H9 (cell line): ENCODE data around the gene ABCA1. TPM values are rescaled to one million over a fixed set of nuclear protein-coding genes. Genes with fewer than 3 reads are reported as not detected.

ENCODE experiments used
- DNase-seq: peaks from one replicate; pipeline ENCODE4 v3.0.0-alpha.2; 2017
- H2AFZ ChIP-seq: one replicate; pipeline ENCODE4 v1.6.1; 2013; ENCODE audit warnings: mild to moderate bottlenecking, low read length, control low read depth, moderate library complexity
- H2AK5ac ChIP-seq: 2 replicates; pipeline ENCODE4 v1.6.1; 2013; ENCODE audit warnings: low read length, control low read depth, mixed read lengths; ENCODE audit not compliant: insufficient read length
- H2BK120ac ChIP-seq: one replicate; pipeline ENCODE4 v1.6.1; 2013; ENCODE audit warnings: low read depth, mild to moderate bottlenecking, low read length, control low read depth, inconsistent platforms; ENCODE audit not compliant: poor library complexity, severe bottlenecking
- H2BK12ac ChIP-seq: 2 replicates; pipeline ENCODE4 v1.6.1; 2013; ENCODE audit warnings: low read length, control low read depth, mixed read lengths, low read depth; ENCODE audit not compliant: insufficient read length
- H2BK15ac ChIP-seq: 2 replicates; pipeline ENCODE4 v1.6.1; 2013; ENCODE audit warnings: low read depth, low read length, control low read depth
- H2BK20ac ChIP-seq: one replicate; pipeline ENCODE4 v1.6.1; 2013; ENCODE audit warnings: low read depth, mild to moderate bottlenecking, low read length, control low read depth, inconsistent platforms; ENCODE audit not compliant: poor library complexity, severe bottlenecking
- H2BK5ac ChIP-seq: 2 replicates; pipeline ENCODE4 v1.6.1; 2013; ENCODE audit warnings: low read length, control low read depth, mixed read lengths; ENCODE audit not compliant: insufficient read length
- H3K14ac ChIP-seq: 2 replicates; pipeline ENCODE4 v1.6.1; 2013; ENCODE audit warnings: low read length, control low read depth; ENCODE audit not compliant: insufficient read depth
- H3K18ac ChIP-seq: 2 replicates; pipeline ENCODE4 v1.6.1; 2013; ENCODE audit warnings: low read depth, mild to moderate bottlenecking, mixed read lengths, low read length, control low read depth; ENCODE audit not compliant: insufficient read length
- H3K23ac ChIP-seq: 2 replicates; pipeline ENCODE4 v1.6.1; 2013; ENCODE audit warnings: low read length, control low read depth, mixed read lengths, low read depth; ENCODE audit not compliant: insufficient read length
- H3K23me2 ChIP-seq: 2 replicates; pipeline ENCODE4 v1.6.1; 2013; ENCODE audit warnings: low read depth, mild to moderate bottlenecking, mixed read lengths, low read length, control low read depth; ENCODE audit not compliant: insufficient read length, poor library complexity, severe bottlenecking
- H3K27ac ChIP-seq: 2 replicates; pipeline ENCODE4 v1.5.1; 2013; ENCODE audit warnings: low read length, control low read depth, mixed read lengths, low read depth; ENCODE audit not compliant: insufficient read length
- H3K27me3 ChIP-seq: 2 replicates; pipeline ENCODE4 v1.6.1; 2013; ENCODE audit warnings: low read length, control low read depth, inconsistent platforms; ENCODE audit not compliant: insufficient read depth
- H3K4ac ChIP-seq: 2 replicates; pipeline ENCODE4 v1.6.1; 2013; ENCODE audit warnings: low read depth, mild to moderate bottlenecking, control low read depth, inconsistent platforms, low read length, moderate library complexity
- H3K4me1 ChIP-seq: 2 replicates; pipeline ENCODE4 v1.6.1; 2013; ENCODE audit warnings: low read length, control low read depth, inconsistent platforms; ENCODE audit not compliant: insufficient read depth
- H3K4me2 ChIP-seq: 2 replicates; pipeline ENCODE4 v1.6.1; 2013; ENCODE audit warnings: low read length, control low read depth, mixed read lengths; ENCODE audit not compliant: insufficient read length, insufficient read depth
- H3K56ac ChIP-seq: 2 replicates; pipeline ENCODE4 v1.6.1; 2013; ENCODE audit warnings: low read depth, mild to moderate bottlenecking, mixed read lengths, low read length, control low read depth; ENCODE audit not compliant: insufficient read length
- H3K79me1 ChIP-seq: 2 replicates; pipeline ENCODE4 v1.6.1; 2013; ENCODE audit warnings: low read depth, mild to moderate bottlenecking, moderate library complexity, low read length, control low read depth, inconsistent platforms; ENCODE audit not compliant: insufficient read depth, poor library complexity, severe bottlenecking
- H3K79me2 ChIP-seq: 2 replicates; pipeline ENCODE4 v1.6.1; 2013; ENCODE audit warnings: low read length, control low read depth, inconsistent platforms; ENCODE audit not compliant: insufficient read depth
- H3K9ac ChIP-seq: 2 replicates; pipeline ENCODE4 v1.6.1; 2013; ENCODE audit warnings: low read length, control low read depth, mixed read lengths; ENCODE audit not compliant: insufficient read length; ENCODE audit errors: extremely low read depth
- H3K9me3 ChIP-seq: one replicate; pipeline ENCODE4 v1.6.1; 2013; ENCODE audit warnings: low read depth, low read length, inconsistent platforms; ENCODE audit not compliant: control insufficient read depth
- H3T11ph ChIP-seq: one replicate; pipeline ENCODE4 v1.6.1; 2013; ENCODE audit warnings: mild to moderate bottlenecking, low read length, control low read depth, inconsistent platforms
- H4K20me1 ChIP-seq: one replicate; pipeline ENCODE4 v1.6.1; 2013; ENCODE audit not compliant: control insufficient read depth, insufficient read length, insufficient read depth
- H4K5ac ChIP-seq: 2 replicates; pipeline ENCODE4 v1.6.1; 2013; ENCODE audit warnings: low read depth, mild to moderate bottlenecking, mixed read lengths, low read length, control low read depth; ENCODE audit not compliant: insufficient read length
- H4K8ac ChIP-seq: replicated peaks from 2 replicates; pipeline ENCODE4 v1.6.1; 2013; ENCODE audit warnings: low read length, control low read depth, mixed read lengths, low read depth; ENCODE audit not compliant: insufficient read length
- H4K91ac ChIP-seq: 2 replicates; pipeline ENCODE4 v1.6.1; 2013; ENCODE audit warnings: low read depth, mild to moderate bottlenecking, moderate library complexity, mixed read lengths, low read length, control low read depth; ENCODE audit not compliant: insufficient read length
- H3K27ac Mint-ChIP-seq, 3 experiments: 2 replicates in 2 of 3; 3 replicates in 1 of 3; pipeline ENCODE4 v1.8.0; 2020 to 2021; ENCODE audit warnings: mixed read lengths in 3 of 3, mild to moderate bottlenecking in 1 of 3, moderate library complexity in 1 of 3
- H3K27me3 Mint-ChIP-seq: 2 replicates; pipeline ENCODE4 v1.8.0; 2021; ENCODE audit warnings: low read depth, mild to moderate bottlenecking, moderate library complexity, mixed read lengths
- H3K36me3 Mint-ChIP-seq, 3 experiments: 2 replicates in 2 of 3; 3 replicates in 1 of 3; pipeline ENCODE4 v1.8.0; 2020 to 2021; ENCODE audit warnings: low read depth in 3 of 3, mixed read lengths in 3 of 3; ENCODE audit not compliant: insufficient read depth in 1 of 3
- H3K4me1 Mint-ChIP-seq, 2 experiments: 2 replicates each; pipeline ENCODE4 v1.8.0; 2020; ENCODE audit warnings: mixed read lengths in 2 of 2
- H3K4me3 Mint-ChIP-seq, 2 experiments: 2 replicates in 1 of 2; 3 replicates in 1 of 2; pipeline ENCODE4 v1.8.0; 2020 to 2021; ENCODE audit warnings: mild to moderate bottlenecking in 2 of 2, mixed read lengths in 2 of 2, moderate library complexity in 1 of 2
- H3K9me3 Mint-ChIP-seq, 2 experiments: 2 replicates in 1 of 2; 3 replicates in 1 of 2; pipeline ENCODE4 v1.8.0; 2020; ENCODE audit warnings: mild to moderate bottlenecking in 2 of 2, mixed read lengths in 2 of 2, moderate library complexity in 1 of 2
- WGBS: extraction: QIAGEN DNeasy Blood & Tissue Kit; methylation state at CpG from one replicate; pipeline ENCODE4 v1.1.7; 2013; ENCODE audit warnings: missing lambda C conversion rate, low lambda C conversion rate, mixed read lengths; ENCODE audit not compliant: insufficient read length; ENCODE audit errors: extremely low coverage; 5-methylcytosine and 5-hydroxymethylcytosine counted together
- total RNA-seq: library from RNA; stranded (reverse); gene quantifications from 2 replicates; pipeline ENCODE4 v1.2.1, GENCODE V29; 2021
- TF ChIP-seq, protein P1 (sequence below): fragments of 200-600 bp; sonication (generic); conservative IDR thresholded peaks from 3 replicates; pipeline ENCODE4 v1.8.0; 2021; ENCODE audit warnings: antibody characterized with exemption, mild to moderate bottlenecking

Gene ABCA1
- total RNA-seq, 1 experiment from 2014 or later, result 16.6 TPM

DNA sequence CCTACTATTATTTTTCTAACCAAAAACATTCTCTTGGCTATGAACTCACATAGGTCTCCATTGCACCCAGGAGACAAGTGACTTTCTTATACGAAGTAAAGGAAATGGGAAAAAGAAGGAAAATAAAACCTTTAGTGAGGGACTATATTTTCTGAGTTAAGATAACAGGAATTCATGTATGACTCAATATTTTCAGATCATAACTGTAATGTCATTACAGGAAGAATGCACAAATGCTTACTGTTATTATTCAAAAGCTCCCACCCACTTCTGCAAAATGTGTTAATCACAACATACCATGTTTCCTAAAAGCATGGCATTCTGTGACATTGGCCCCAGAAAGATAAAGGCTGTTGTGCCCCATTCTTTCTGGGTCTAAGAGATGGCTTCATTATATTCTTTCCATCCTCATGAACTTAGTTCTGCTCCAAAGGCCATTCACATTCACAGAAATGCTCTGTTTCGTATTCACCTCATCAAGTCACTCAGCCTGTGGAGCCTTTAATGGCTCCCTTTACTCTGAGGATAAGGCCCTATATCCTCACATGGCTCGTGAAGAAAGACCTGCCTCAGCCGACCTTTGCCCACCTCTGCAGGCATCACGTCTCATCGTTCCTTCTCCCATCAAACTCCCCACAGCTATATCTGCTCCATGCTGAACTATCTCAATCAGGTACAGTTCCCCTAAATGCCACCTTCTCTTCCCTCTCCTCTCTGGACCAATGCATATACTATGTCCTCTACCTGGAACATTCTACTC is 77.0 kb downstream of the ABCA1 start:
- H3K56ac ChIP-seq, result no peak overlapping the region
- no peaks in the 10 kb centered on the region for H3K27me3 ChIP-seq
- no peaks in the 10 kb centered on the region for H4K20me1 ChIP-seq
- no peak overlapping the region for H2BK12ac ChIP-seq
- H3K4ac ChIP-seq, result no peak overlapping the region
- H3T11ph ChIP-seq, result no peak overlapping the region
- H3K14ac ChIP-seq, result no peak overlapping the region
- H4K8ac ChIP-seq, result no peak overlapping the region
- no peaks in the 10 kb centered on the region for H3K79me1 ChIP-seq
- Mint-ChIP-seq H3K4me3 (no peak overlapping the region), H3K4me1 (peaks cover 11 to 21% of the 10 kb centered on the region in 2 experiments), H3K27ac (no peak overlapping the region), H3K36me3 (peaks cover 0 to 12% (median 4%) of the 10 kb centered on the region in 3 experiments; a peak in 6 of 7 replicates), H3K9me3 (no peaks in the 10 kb centered on the region), H3K27me3 (no peaks in the 10 kb centered on the region)
- H2AFZ ChIP-seq, result no peak overlapping the region
- H3K27ac ChIP-seq, result no peak overlapping the region
- no peak overlapping the region for H4K5ac ChIP-seq
- no peak overlapping the region for H2BK15ac ChIP-seq
- H3K18ac ChIP-seq, result no peak overlapping the region
- no peaks in the 10 kb centered on the region for H3K9me3 ChIP-seq
- no peak overlapping the region for H2BK120ac ChIP-seq
- WGBS, result no CpG with 5 or more reads among the region's 6 CpGs
- H3K23ac ChIP-seq, result no peak overlapping the region
- no peaks in the 10 kb centered on the region for H3K4me1 ChIP-seq
- H3K79me2 ChIP-seq, result no peaks in the 10 kb centered on the region
- no peak overlapping the region for H3K9ac ChIP-seq
- no peak overlapping the region for H4K91ac ChIP-seq
- H3K23me2 ChIP-seq, result no peaks in the 10 kb centered on the region
- TF ChIP-seq, protein P1, sequence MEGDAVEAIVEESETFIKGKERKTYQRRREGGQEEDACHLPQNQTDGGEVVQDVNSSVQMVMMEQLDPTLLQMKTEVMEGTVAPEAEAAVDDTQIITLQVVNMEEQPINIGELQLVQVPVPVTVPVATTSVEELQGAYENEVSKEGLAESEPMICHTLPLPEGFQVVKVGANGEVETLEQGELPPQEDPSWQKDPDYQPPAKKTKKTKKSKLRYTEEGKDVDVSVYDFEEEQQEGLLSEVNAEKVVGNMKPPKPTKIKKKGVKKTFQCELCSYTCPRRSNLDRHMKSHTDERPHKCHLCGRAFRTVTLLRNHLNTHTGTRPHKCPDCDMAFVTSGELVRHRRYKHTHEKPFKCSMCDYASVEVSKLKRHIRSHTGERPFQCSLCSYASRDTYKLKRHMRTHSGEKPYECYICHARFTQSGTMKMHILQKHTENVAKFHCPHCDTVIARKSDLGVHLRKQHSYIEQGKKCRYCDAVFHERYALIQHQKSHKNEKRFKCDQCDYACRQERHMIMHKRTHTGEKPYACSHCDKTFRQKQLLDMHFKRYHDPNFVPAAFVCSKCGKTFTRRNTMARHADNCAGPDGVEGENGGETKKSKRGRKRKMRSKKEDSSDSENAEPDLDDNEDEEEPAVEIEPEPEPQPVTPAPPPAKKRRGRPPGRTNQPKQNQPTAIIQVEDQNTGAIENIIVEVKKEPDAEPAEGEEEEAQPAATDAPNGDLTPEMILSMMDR, result no peak
- H2BK5ac ChIP-seq, result no peak overlapping the region
- H2BK20ac ChIP-seq, result no peak overlapping the region
- H3K4me2 ChIP-seq, result no peak overlapping the region
- H2AK5ac ChIP-seq, result no peak overlapping the region
- DNase-seq, result no peak
